GM15510 (cell line): ENCODE data around the gene RAB14.

ENCODE experiments used
- POLR2A ChIP-seq: IDR thresholded peaks from 3 replicates; pipeline ENCODE4 v1.6.1; 2011; ENCODE audit warnings: borderline replicate concordance; ENCODE audit not compliant: insufficient read length; ENCODE audit errors: extremely low read depth

RAB14 gene

DNA sequence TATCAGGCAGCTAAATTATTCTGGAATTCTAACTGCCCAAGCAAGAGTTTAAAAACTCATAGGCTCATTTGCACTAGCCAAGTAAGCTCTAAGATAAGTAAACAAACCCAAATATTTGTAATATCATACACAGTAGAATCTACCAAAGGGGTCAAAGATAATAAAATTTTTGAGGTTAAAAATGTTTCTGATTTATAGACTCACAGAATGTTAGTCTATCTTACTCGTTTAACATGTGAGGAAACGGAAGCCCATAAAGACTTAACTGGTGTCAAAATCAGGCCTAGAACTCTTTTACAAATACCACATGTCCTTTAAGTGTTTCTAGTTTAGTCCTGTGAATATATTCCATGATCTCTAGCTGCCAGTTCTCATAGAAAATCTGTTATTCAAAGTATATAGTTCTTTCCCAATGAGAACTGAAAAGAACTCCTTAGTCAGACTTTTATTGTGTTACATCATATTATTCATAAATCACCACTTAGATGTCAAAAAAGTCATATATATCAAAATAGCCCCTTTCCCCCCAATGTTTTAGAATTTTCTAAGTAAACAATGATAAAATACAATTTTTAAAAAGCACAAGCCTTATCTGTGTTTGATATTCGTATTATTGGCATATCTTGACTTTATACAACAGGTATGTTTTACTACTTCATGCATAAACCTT, 13.9 kb downstream of the RAB14 start:
- no peak for TF ChIP-seq POLR2A

DNA sequence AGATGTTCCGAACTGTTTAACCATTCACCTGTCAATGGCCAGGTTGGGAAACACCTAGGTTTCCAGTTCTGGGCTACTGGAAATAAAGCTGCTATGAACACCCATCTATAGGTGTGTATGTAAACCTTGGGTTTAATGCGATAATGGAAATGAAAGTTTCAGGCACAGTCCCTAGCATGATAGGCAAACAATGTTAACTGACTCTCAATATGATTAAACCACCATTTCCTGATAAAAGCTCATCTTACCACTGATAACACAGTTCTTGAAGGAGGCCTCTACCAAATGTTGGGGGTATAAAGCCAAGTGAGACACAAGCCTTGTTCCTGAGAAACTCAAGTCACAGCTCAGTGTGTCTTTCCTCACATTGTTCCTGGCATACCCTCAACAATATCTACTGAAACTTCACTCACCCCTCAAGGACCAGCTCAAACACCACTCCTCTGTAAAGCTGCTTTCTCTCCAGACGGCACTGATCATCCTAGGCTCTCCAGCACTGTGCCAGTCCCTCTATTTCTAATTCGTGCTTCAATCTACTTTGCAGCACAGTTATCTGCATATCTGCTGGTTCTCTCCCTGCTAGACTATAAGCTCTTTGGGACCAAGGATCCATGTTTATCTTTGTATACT, 15.8 kb downstream of the RAB14 start:
- TF ChIP-seq POLR2A: no peak

DNA sequence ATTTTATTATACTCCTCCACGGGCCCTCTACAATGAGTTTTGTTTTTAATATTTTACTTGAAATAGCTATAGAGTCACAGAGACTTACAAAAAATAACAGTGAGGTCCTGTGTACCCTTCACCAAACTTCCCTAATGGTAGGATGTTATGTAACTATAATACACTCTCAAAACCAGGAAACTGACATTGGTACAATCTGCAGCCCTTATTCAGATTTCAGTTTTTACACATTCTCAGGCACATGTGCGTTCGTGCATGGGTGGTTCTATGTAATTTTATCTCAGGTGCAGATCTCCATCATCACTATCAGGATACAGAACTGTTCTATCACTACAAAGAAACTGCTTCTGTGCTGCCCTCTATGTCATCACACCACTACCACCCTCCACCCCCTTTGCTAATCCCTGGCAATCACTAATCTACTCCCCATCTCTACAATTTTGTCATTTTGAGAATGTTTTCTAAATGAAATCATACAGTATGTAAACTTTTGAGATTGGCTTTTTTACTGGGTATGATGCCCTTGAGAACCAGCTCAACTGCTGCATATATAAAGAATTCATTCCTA, 16.4 kb downstream of the RAB14 start:
- TF ChIP-seq POLR2A: no peak

DNA sequence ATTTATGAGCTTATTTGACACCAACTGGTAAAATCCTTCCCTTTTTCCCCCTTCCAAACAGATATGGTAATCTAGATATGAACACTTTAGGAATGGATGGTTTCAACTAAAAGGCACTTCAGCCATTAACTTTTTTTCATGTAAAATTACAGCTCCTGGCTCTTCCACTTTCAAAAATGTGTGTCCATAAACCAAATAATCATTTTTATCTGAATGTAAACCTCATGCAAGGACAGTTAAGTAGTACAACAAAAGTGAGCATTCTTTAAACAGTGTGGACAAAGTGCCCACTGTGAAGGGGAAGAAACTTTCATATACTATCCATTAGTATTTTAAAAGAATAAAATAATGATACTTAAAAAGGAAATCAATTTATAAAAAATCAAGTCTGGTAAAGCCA, 17.2 kb downstream of the RAB14 start:
- TF ChIP-seq POLR2A: no peak

DNA sequence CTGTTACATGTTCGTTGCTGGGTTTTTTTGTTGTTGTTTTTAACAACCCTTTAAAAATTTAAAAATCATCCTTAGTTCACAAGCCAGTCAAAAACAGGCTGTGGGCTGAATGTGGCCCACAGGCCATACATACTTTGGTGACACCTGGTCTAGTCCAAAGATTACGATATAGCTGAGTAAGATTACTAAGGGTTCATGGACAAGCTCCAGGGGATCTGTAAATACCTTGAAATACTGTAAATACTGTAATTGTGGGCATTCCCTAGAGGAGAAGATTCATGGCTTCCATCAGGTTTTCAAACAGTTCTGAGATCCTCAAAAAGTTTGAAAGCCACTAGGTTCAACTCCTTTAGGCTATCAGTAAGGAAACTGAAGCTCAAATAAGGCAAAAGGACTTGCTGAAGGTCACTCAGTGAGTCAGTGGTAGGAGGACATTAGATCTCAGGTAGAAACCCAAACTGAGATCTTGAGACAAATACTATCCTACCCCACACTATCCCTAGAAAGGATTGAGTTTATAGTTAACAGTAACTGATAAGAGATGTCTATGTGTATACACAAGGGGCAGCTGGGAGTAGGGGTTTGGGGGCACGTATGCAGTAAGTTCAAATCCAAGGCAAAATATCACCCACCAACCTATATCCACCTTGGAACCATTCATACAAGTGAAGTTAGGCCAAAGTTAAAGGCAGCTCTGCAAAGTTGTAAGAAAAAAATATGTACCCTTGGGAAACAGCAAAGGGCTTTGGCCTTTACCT, 17.8 kb downstream of the RAB14 start:
- no peak for TF ChIP-seq POLR2A

DNA sequence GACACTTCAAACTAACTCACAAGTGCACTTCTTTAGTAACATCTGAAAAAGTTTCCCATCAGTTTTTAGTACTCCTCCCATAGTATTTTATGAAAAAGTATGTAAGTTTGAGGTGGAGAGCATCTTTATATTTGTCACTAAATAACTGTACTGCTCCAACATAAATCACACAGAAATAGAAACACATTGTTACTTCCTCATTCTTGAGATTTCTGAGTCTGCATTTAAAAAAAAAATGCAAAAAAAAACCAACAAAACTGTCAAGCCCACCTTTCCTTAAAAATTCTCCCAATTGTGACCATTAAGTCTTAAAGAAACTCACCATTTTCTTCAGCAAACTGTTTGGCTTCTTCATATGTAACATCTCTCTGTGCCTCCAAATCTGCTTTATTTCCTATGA, 18.7 kb downstream of the RAB14 start:
- TF ChIP-seq POLR2A: no peak

DNA sequence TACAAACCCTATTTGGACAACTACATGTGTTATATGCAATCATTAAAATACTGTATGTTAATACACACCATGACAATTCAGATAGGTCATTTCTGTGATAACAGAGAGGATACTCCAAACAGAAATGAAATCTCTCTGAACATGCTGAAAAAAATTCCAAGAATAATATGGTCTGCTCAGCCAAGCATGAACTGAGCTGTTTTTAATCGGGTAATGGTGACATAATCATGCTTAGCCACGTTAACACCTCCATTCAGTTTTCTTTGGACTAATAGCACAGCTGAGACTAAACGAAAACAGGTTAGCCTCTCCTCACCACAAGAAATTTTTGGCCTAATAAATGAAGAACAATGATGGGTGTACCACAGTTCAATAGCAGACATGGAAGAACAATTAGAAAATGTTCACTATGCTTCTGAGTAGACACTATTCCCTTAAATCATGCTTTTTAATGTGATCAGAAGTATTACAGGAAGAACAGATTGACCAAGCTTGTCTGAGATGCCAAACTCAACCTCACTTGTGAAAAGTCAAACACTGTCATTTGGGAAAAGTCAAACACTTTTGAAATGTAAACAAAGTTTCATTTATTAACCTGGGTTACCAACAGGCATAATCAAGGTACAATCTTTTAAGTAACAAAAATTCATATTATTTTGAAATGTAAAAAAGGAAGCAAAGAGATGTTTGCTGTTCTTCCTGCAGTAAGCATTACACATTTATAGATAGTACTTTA, 19.4 kb downstream of the RAB14 start:
- no peak for TF ChIP-seq POLR2A

DNA sequence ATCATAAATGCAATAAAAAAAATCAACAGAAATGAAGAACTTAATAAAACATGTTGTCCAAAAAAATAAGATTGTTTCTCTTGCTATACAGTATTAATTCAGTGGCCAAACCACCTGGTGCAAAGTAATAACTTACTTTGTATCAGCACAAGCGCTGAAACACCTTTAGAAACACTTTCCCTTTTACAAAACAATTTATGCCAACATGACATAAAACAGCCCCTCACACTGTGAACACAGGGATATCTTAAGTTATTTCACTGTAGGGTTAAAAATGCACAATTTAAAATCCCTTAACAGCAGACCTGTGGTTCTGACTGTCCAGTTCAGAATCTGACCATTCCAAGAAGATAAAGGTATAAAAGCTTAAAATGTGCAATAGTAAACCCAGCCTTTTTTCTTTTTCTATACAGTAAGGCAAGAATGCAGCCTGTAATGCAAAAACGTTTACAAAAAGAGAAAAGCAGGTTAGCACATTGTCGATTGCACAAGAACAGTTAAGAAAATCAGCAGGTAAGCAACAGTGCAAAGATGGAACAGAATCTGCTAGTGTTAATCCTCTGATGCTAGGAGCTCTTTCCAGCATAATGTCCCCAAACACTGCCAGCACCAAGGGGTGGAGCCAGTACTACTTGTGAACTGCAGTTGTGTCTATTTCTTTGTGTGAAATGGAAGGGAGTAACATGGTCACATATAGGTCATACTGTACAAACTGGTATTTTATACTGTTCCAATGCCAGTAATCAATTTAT, 21.6 kb downstream of the RAB14 start:
- TF ChIP-seq POLR2A: no peak

DNA sequence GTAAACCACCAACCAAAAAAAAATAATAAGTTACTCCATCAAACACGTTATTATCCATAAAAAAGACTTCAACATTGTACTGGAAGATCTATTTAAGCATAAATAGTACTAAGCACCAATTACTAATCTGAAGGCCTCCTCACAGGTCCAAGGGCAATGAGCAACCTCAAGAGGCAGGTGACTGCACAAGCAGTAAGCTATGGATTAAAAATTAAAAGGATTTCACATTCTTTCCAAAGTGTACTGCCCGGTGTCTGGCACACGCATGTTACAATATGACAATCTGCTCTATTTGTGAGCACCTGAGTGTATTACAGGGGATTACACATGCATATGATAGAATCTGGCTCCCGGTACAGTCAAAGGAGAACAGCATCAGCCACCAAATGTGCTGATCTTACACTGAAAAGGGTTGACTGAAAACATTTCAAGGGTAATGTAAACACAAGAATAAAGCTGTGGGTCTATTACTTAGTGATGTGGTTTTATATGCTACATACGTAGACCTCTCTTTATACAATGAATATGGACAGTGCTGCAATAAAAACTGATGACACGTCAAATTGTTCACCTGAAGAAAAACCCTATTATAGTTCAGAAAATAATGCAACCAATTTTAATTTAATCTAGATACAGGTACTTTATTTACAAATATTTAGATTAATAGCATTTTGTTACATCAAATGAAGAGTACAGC, 22.8 kb downstream of the RAB14 start:
- TF ChIP-seq POLR2A: no peak

DNA sequence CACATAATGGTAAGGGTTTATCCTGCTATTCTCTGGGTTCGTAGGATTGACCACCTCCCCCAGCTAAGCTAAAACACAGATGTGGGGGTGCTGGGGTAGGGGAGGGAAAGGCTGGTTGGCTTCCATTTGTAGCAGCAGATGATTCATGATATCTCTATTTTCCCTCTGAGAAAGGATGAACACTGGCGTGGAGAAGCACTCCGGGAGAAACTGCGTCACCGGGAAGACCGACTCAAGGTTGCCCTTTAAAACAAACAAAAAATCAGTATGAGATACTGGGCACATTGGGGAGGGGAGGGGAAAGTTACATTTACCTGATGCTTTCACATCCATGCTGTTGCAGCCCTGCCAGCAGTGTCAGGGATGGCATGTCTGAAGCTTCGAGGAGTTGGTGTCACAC, 28.2 kb downstream of the RAB14 start:
- no peak for TF ChIP-seq POLR2A

DNA sequence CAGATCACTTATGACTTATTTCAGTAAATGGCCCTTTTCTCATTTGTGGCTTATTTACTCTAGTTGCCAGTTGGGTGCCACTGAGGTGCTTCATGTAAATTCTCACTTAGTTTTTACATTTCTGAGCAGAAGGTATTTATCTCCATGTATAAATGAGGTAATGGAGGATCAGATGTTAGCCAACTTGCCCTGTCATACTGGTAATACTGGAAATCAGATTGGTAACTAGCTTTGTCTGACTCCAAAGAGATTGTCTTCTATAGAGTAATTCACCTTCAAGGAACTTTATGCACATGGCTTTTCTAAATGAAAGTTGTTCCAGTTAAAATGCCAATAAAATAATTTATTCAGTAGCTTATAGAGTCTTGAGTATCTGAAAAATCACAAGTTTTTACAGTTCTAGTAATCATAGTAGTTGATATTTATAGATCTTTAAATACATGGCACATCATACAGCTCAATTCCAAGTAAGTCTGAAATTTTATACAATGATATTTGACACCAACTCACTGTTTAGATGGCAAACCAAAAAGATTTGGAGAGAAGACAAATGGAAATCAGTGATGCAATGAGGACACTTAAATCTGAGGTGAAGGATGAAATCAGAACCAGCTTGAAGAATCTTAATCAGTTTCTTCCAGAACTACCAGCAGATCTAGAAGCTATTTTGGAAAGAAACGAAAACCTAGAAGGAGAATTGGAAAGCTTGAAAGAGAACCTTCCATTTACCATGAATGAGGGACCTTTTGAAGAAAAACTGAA, 28.8 kb downstream of the RAB14 start:
- no peak for TF ChIP-seq POLR2A

DNA sequence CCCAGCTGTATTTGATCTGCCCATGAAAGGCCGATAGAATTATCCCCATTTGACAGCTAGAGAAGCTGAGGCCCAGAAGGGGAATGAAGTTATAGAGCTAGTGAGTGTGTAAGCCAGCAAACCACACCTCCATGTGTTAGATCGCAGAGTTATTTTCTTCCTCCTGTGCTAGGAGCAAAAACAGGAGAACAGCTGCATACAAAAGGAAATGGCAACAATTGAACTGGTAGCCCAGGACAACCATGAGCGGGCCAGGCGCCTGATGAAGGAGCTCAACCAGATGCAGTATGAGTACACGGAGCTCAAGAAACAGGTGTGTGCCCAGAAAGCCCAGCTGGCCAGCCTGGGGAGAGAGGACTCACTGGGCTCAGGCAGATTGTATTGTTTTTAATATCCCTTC, 30.4 kb downstream of the RAB14 start:
- no peak for TF ChIP-seq POLR2A

DNA sequence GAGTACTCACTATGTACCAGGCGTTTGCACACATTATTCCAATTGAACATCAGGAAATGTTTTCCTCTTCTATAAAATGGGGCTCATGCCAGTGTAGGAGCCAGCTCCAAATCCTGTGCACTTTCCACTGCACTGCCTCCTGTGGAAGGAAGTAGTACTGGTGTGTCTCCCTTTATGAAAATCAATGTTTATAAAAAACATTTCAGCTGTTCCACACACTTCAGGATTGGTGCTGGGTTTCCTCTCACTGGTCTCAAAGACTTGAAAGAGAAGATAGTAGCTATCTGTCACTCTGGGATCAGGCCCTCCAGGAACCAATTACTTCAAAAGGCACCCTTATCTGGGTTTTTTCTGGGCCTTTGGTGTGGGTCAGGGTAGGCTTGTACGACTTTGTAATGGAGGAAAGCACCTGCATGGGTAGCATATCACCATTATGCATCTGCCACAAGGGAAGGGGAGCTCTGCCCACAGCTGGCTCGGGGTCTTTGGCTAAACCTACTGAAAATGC, 32.5 kb downstream of the RAB14 start:
- no peak for TF ChIP-seq POLR2A
